ENCODE results near the gene PANX2. TPM values are rescaled to one million over a fixed set of nuclear protein-coding genes. Genes with fewer than 3 reads are reported as not detected.

PANX2 gene
- total and polyA plus RNA-seq, 2 of the 13 experiments (the other 11 are each of a cell fraction or from before 2014, with no cell fraction given): 0.15 to 1.1 TPM

DNA sequence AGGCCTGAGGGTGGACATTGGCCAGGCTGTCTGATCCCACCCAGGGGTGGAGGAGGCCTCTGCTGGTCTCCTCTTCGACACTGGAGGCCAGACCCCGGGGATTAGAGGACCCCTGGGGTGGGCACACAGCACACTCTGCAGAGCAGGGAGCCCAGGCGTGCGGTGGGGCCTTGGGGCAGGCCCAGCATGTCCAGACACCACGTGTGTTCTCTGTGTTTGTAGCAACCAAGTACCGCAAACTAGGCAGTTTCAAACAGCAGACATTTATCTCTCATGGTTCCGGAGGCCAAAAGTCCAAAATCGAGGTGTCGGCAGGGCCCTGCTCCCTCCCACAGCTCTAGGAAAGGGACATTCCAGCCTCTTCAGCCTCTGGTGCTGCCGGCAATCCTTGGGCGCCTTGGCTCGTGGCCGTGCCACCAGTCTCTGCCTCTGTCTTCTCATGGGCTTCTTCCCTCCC, 1.5 kb downstream of the PANX2 start (continued):
- TF ChIP-seq, protein P1, sequence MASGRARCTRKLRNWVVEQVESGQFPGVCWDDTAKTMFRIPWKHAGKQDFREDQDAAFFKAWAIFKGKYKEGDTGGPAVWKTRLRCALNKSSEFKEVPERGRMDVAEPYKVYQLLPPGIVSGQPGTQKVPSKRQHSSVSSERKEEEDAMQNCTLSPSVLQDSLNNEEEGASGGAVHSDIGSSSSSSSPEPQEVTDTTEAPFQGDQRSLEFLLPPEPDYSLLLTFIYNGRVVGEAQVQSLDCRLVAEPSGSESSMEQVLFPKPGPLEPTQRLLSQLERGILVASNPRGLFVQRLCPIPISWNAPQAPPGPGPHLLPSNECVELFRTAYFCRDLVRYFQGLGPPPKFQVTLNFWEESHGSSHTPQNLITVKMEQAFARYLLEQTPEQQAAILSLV (CRISPR knock-in tag; IDR thresholded peaks at IDR 0.05; ENCODE audit: borderline replicate concordance): peak; percentile 13; the same call in 1 of the 2 replicates
- TF ChIP-seq ZNF143 (CRISPR knock-in tag; IDR thresholded peaks at IDR 0.05): peak; percentile 33; the same call in 1 of the 2 replicates
- TF ChIP-seq, protein P2, sequence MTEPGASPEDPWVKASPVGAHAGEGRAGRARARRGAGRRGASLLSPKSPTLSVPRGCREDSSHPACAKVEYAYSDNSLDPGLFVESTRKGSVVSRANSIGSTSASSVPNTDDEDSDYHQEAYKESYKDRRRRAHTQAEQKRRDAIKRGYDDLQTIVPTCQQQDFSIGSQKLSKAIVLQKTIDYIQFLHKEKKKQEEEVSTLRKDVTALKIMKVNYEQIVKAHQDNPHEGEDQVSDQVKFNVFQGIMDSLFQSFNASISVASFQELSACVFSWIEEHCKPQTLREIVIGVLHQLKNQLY (CRISPR knock-in tag; IDR thresholded peaks at IDR 0.05): peak; percentile 17; the same call in 1 of the 2 replicates
- TF ChIP-seq RNF2 (conservative IDR thresholded peaks at IDR 0.05; ENCODE audit: low read depth): 0 out of 2 replicates have a peak, but pooled peaks have one; percentile 65
- TF ChIP-seq, protein P3, sequence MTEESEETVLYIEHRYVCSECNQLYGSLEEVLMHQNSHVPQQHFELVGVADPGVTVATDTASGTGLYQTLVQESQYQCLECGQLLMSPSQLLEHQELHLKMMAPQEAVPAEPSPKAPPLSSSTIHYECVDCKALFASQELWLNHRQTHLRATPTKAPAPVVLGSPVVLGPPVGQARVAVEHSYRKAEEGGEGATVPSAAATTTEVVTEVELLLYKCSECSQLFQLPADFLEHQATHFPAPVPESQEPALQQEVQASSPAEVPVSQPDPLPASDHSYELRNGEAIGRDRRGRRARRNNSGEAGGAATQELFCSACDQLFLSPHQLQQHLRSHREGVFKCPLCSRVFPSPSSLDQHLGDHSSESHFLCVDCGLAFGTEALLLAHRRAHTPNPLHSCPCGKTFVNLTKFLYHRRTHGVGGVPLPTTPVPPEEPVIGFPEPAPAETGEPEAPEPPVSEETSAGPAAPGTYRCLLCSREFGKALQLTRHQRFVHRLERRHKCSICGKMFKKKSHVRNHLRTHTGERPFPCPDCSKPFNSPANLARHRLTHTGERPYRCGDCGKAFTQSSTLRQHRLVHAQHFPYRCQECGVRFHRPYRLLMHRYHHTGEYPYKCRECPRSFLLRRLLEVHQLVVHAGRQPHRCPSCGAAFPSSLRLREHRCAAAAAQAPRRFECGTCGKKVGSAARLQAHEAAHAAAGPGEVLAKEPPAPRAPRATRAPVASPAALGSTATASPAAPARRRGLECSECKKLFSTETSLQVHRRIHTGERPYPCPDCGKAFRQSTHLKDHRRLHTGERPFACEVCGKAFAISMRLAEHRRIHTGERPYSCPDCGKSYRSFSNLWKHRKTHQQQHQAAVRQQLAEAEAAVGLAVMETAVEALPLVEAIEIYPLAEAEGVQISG (CRISPR knock-in tag; IDR thresholded peaks at IDR 0.05): 0 out of 2 replicates have a peak, but pooled peaks have one; percentile 42
- TF ChIP-seq ZSCAN31 (CRISPR knock-in tag; IDR thresholded peaks at IDR 0.05; ENCODE audit: low read depth): 0 out of 2 replicates have a peak, but pooled peaks have one; percentile 15
- TF ChIP-seq, protein P4, sequence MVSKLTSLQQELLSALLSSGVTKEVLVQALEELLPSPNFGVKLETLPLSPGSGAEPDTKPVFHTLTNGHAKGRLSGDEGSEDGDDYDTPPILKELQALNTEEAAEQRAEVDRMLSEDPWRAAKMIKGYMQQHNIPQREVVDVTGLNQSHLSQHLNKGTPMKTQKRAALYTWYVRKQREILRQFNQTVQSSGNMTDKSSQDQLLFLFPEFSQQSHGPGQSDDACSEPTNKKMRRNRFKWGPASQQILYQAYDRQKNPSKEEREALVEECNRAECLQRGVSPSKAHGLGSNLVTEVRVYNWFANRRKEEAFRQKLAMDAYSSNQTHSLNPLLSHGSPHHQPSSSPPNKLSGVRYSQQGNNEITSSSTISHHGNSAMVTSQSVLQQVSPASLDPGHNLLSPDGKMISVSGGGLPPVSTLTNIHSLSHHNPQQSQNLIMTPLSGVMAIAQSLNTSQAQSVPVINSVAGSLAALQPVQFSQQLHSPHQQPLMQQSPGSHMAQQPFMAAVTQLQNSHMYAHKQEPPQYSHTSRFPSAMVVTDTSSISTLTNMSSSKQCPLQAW (CRISPR knock-in tag; IDR thresholded peaks at IDR 0.05): no peak; the same call in 1 of the 2 replicates
- TF ChIP-seq, protein P5, sequence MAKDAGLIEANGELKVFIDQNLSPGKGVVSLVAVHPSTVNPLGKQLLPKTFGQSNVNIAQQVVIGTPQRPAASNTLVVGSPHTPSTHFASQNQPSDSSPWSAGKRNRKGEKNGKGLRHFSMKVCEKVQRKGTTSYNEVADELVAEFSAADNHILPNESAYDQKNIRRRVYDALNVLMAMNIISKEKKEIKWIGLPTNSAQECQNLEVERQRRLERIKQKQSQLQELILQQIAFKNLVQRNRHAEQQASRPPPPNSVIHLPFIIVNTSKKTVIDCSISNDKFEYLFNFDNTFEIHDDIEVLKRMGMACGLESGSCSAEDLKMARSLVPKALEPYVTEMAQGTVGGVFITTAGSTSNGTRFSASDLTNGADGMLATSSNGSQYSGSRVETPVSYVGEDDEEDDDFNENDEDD (CRISPR knock-in tag; IDR thresholded peaks at IDR 0.05; ENCODE audit: borderline replicate concordance): peak; percentile 58; the same call in 1 of the 2 replicates
- TF ChIP-seq KLF16 (CRISPR knock-in tag; IDR thresholded peaks at IDR 0.05): no peak
- TF ChIP-seq PRPF4 (IDR thresholded peaks at IDR 0.05; ENCODE audit: low read depth, low read length, poor library complexity, severe bottlenecking): no peak
- peak; percentile 31; the same call in 1 of the 2 replicates for TF ChIP-seq RXRA (CRISPR knock-in tag; IDR thresholded peaks at IDR 0.05)
- TF ChIP-seq IKZF4 (CRISPR knock-in tag; IDR thresholded peaks at IDR 0.05; ENCODE audit: borderline replicate concordance, low read depth, not compliant biosample characterization): peak; percentile 10
- TF ChIP-seq, protein P6, sequence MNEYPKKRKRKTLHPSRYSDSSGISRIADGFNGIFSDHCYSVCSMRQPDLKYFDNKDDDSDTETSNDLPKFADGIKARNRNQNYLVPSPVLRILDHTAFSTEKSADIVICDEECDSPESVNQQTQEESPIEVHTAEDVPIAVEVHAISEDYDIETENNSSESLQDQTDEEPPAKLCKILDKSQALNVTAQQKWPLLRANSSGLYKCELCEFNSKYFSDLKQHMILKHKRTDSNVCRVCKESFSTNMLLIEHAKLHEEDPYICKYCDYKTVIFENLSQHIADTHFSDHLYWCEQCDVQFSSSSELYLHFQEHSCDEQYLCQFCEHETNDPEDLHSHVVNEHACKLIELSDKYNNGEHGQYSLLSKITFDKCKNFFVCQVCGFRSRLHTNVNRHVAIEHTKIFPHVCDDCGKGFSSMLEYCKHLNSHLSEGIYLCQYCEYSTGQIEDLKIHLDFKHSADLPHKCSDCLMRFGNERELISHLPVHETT (CRISPR knock-in tag; conservative IDR thresholded peaks at IDR 0.05): no peak
- no peak for TF ChIP-seq ZNF224 (CRISPR knock-in tag; IDR thresholded peaks at IDR 0.05)
- TF ChIP-seq, protein P7, sequence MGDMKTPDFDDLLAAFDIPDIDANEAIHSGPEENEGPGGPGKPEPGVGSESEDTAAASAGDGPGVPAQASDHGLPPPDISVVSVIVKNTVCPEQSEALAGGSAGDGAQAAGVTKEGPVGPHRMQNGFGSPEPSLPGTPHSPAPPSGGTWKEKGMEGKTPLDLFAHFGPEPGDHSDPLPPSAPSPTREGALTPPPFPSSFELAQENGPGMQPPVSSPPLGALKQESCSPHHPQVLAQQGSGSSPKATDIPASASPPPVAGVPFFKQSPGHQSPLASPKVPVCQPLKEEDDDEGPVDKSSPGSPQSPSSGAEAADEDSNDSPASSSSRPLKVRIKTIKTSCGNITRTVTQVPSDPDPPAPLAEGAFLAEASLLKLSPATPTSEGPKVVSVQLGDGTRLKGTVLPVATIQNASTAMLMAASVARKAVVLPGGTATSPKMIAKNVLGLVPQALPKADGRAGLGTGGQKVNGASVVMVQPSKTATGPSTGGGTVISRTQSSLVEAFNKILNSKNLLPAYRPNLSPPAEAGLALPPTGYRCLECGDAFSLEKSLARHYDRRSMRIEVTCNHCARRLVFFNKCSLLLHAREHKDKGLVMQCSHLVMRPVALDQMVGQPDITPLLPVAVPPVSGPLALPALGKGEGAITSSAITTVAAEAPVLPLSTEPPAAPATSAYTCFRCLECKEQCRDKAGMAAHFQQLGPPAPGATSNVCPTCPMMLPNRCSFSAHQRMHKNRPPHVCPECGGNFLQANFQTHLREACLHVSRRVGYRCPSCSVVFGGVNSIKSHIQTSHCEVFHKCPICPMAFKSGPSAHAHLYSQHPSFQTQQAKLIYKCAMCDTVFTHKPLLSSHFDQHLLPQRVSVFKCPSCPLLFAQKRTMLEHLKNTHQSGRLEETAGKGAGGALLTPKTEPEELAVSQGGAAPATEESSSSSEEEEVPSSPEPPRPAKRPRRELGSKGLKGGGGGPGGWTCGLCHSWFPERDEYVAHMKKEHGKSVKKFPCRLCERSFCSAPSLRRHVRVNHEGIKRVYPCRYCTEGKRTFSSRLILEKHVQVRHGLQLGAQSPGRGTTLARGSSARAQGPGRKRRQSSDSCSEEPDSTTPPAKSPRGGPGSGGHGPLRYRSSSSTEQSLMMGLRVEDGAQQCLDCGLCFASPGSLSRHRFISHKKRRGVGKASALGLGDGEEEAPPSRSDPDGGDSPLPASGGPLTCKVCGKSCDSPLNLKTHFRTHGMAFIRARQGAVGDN (CRISPR knock-in tag; IDR thresholded peaks at IDR 0.05): peak; percentile 94

Data from HepG2 (cell line).